ENCODE data around the gene ZNF385C. TPM values are rescaled to one million over a fixed set of nuclear protein-coding genes. Genes with fewer than 3 reads are reported as not detected.

The ZNF385C gene
- total RNA-seq, 1 experiment from 2014 or later: 2.8 TPM

DNA sequence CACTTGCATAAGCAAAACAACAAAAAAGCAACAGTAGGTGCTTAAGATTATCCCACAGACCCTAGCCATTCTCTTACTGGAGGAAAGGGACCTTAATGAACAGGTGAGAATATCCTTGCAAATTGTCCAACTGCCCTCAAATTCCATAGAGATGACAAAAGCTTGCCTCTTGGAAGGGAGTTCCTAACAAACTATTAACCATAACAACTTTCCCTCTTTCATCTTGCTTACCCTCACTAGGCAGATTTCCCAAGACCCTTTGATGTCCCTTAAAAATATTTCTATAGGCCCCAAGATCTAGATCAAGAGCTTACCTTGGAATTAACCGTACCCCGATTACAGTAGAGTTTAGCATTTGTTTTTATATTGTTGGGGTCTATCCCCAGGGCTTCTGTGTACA, 109.9 kb downstream of the ZNF385C start:
- Histone ChIP-seq H3K18ac (ENCODE audit: insufficient read length, low read depth, low read length) (no peak overlapping the region), H3K23ac (ENCODE audit: insufficient read length, low read depth, low read length) (no peak overlapping the region), H3K27me3 (ENCODE audit: insufficient read depth, low read length) (no peaks in the 10 kb centered on the region), H2AK5ac (ENCODE audit: insufficient read length, low read length) (no peak overlapping the region), H2BK15ac (ENCODE audit: low read depth, low read length) (no peak overlapping the region), H3K56ac (ENCODE audit: insufficient read length, low read depth, low read length) (no peak overlapping the region), H3K4me2 (ENCODE audit: insufficient read depth, insufficient read length, low read length) (no peak overlapping the region), H2BK120ac (ENCODE audit: low read depth, low read length, poor library complexity, severe bottlenecking) (no peak overlapping the region), H3K23me2 (ENCODE audit: insufficient read length, low read depth, low read length, poor library complexity, severe bottlenecking) (no peaks in the 10 kb centered on the region), H3K79me2 (ENCODE audit: insufficient read depth, low read length) (no peaks in the 10 kb centered on the region), H4K8ac (replicated peaks; ENCODE audit: insufficient read length, low read depth, low read length) (no peak overlapping the region), H2AFZ (ENCODE audit: low read length) (no peak overlapping the region), H3T11ph (ENCODE audit: low read length) (no peak overlapping the region), H4K5ac (ENCODE audit: insufficient read length, low read depth, low read length) (no peak overlapping the region), H3K79me1 (ENCODE audit: insufficient read depth, low read depth, low read length, poor library complexity, severe bottlenecking) (no peaks in the 10 kb centered on the region), H3K9ac (ENCODE audit: extremely low read depth, insufficient read length, low read length) (no peak overlapping the region), H2BK12ac (ENCODE audit: insufficient read length, low read depth, low read length) (no peak overlapping the region), H4K91ac (ENCODE audit: insufficient read length, low read depth, low read length) (no peak overlapping the region), H3K4me1 (ENCODE audit: insufficient read depth, low read length) (no peaks in the 10 kb centered on the region), H2BK20ac (ENCODE audit: low read depth, low read length, poor library complexity, severe bottlenecking) (no peak overlapping the region), H3K27ac (ENCODE audit: insufficient read length, low read depth, low read length) (no peak overlapping the region), H4K20me1 (ENCODE audit: control insufficient read depth, insufficient read depth, insufficient read length) (no peaks in the 10 kb centered on the region), H3K14ac (ENCODE audit: insufficient read depth, low read length) (no peak overlapping the region), H2BK5ac (ENCODE audit: insufficient read length, low read length) (no peak overlapping the region), H3K9me3 (ENCODE audit: control insufficient read depth, low read depth, low read length) (no peaks in the 10 kb centered on the region), H3K4ac (ENCODE audit: low read depth, low read length) (no peak overlapping the region)
- Mint-ChIP-seq H3K27me3 (ENCODE audit: low read depth) (no peaks in the 10 kb centered on the region), H3K27ac (no peak overlapping the region), H3K4me3 (no peak overlapping the region), H3K4me1 (no peaks in the 10 kb centered on the region), H3K36me3 (ENCODE audit: insufficient read depth in 1 of 3, low read depth in 3 of 3) (peaks cover 53 to 99% (median 94%) of the 10 kb centered on the region in 3 experiments; a peak in 6 of 7 replicates), H3K9me3 (no peaks in the 10 kb centered on the region)
- WGBS (ENCODE audit: extremely low coverage, insufficient read length, low lambda C conversion rate): no CpG with 5 or more reads among the region's 2 CpGs
- no peak for DNase-seq
- TF ChIP-seq, protein P1, sequence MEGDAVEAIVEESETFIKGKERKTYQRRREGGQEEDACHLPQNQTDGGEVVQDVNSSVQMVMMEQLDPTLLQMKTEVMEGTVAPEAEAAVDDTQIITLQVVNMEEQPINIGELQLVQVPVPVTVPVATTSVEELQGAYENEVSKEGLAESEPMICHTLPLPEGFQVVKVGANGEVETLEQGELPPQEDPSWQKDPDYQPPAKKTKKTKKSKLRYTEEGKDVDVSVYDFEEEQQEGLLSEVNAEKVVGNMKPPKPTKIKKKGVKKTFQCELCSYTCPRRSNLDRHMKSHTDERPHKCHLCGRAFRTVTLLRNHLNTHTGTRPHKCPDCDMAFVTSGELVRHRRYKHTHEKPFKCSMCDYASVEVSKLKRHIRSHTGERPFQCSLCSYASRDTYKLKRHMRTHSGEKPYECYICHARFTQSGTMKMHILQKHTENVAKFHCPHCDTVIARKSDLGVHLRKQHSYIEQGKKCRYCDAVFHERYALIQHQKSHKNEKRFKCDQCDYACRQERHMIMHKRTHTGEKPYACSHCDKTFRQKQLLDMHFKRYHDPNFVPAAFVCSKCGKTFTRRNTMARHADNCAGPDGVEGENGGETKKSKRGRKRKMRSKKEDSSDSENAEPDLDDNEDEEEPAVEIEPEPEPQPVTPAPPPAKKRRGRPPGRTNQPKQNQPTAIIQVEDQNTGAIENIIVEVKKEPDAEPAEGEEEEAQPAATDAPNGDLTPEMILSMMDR (conservative IDR thresholded peaks at IDR 0.05): no peak

Data from H9 (cell line).